MM.1S (cell line): Measurements from ENCODE around the gene DHX29.

Source experiments
- DNase-seq: peaks from one replicate; pipeline ENCODE4 v3.0.0-alpha.2; 2015
- H2AFZ ChIP-seq: fragments of 300-600 bp; sonication (generic); 2 replicates; pipeline ENCODE4 v1.6.0; 2016; ENCODE audit warnings: antibody characterized with exemption, low read length
- H3F3A ChIP-seq: fragments of 300-600 bp; sonication (generic); 2 replicates; pipeline ENCODE4 v1.6.1; 2016; ENCODE audit warnings: mild to moderate bottlenecking, antibody characterized with exemption, low read length, moderate library complexity, mixed read lengths; ENCODE audit not compliant: insufficient read depth
- H3K27ac ChIP-seq: fragments of 300-600 bp; sonication (generic); 2 replicates; pipeline ENCODE4 v1.5.1; 2016; ENCODE audit warnings: mild to moderate bottlenecking, low read length
- H3K27me3 ChIP-seq: fragments of 300-600 bp; sonication (generic); replicated peaks from 2 replicates; pipeline ENCODE4 v1.6.0; 2016; ENCODE audit warnings: low read length; ENCODE audit not compliant: insufficient read depth
- H3K36me3 ChIP-seq: fragments of 300-600 bp; sonication (generic); replicated peaks from 2 replicates; pipeline ENCODE4 v1.6.1; 2016; ENCODE audit warnings: mild to moderate bottlenecking, low read length, mixed read lengths; ENCODE audit not compliant: insufficient read depth
- H3K4me1 ChIP-seq: fragments of 300-600 bp; sonication (generic); 2 replicates; pipeline ENCODE4 v1.6.1; 2016; ENCODE audit warnings: low read length, mixed read lengths
- H3K4me2 ChIP-seq: fragments of 300-600 bp; sonication (generic); 2 replicates; pipeline ENCODE4 v1.6.0; 2016; ENCODE audit warnings: low read depth, low read length
- H3K4me3 ChIP-seq: fragments of 300-600 bp; sonication (generic); 2 replicates; pipeline ENCODE4 v1.5.1; 2016; ENCODE audit warnings: low read length, mixed read lengths
- H3K79me2 ChIP-seq: fragments of 300-600 bp; sonication (generic); 2 replicates; pipeline ENCODE4 v1.6.1; 2016; ENCODE audit warnings: mixed run types, low read length, mixed read lengths
- H3K9ac ChIP-seq: fragments of 300-600 bp; sonication (generic); 2 replicates; pipeline ENCODE4 v1.6.1; 2016; ENCODE audit warnings: low read length, mixed read lengths
- H3K9me2 ChIP-seq: fragments of 300-600 bp; sonication (generic); replicated peaks from 2 replicates; pipeline ENCODE4 v1.6.1; 2016; ENCODE audit warnings: mild to moderate bottlenecking, low read length, mixed read lengths; ENCODE audit not compliant: insufficient read depth
- H3K9me3 ChIP-seq: fragments of 300-600 bp; sonication (generic); replicated peaks from 2 replicates; pipeline ENCODE4 v1.6.1; 2016; ENCODE audit warnings: mild to moderate bottlenecking, low read length, mixed read lengths; ENCODE audit not compliant: insufficient read depth
- H4K20me1 ChIP-seq: fragments of 300-600 bp; sonication (generic); 2 replicates; pipeline ENCODE4 v1.6.1; 2016; ENCODE audit warnings: mild to moderate bottlenecking, low read length, moderate library complexity, mixed read lengths; ENCODE audit not compliant: insufficient read depth
- CTCF ChIP-seq: fragments of 300-600 bp; sonication (generic); IDR thresholded peaks from 2 replicates; pipeline ENCODE4 v1.5.1; 2016; ENCODE audit warnings: antibody characterized with exemption, low read length, mixed read lengths
- EZH2 ChIP-seq: fragments of 300-600 bp; sonication (generic); optimal IDR thresholded peaks from 2 replicates; pipeline ENCODE3; 2017; ENCODE audit warnings: low read depth, mild to moderate bottlenecking, antibody characterized with exemption, low read length, mixed read lengths
- EZH2phosphoT487 ChIP-seq: fragments of 300-600 bp; sonication (generic); IDR thresholded peaks from 2 replicates; pipeline ENCODE4 v1.6.1; 2018; ENCODE audit warnings: antibody characterized with exemption, low read length

The DHX29 gene

GRCh38 chr5:55232985-55233928, 74.2 kb downstream of the DHX29 start, which contains the start of gene CCNO:
Gene CCNO (minus strand): TSS chr5:55233608. CDS start chr5:55233523, 85 bp downstream.
- no peaks in the 10 kb centered on the region for H3K36me3 ChIP-seq
- H3K9ac ChIP-seq, result peak within 1 kb of the TSS; percentile 41; the same call in 1 of the 2 replicates
- TF ChIP-seq EZH2 (no peak), CTCF (peak; percentile 18)
- peak within 1 kb of the TSS; percentile 100 for H3K4me2 ChIP-seq
- 0 out of 2 replicates have a peak, but pooled peaks cover 7% of the 10 kb centered on the region for H3K4me1 ChIP-seq
- no peaks in the 10 kb centered on the region for H3K9me3 ChIP-seq
- H4K20me1 ChIP-seq, result no peaks in the 10 kb centered on the region
- no peaks in the 10 kb centered on the region for H3K9me2 ChIP-seq
- no peak within 1 kb of the TSS for H3K27ac ChIP-seq
- peaks cover 37% of the 10 kb centered on the region for H3K27me3 ChIP-seq
- H3K4me3 ChIP-seq, result peak within 1 kb of the TSS; percentile 86
- DNase-seq, result peak; percentile 94
- H2AFZ ChIP-seq, result peak within 1 kb of the TSS; percentile 99
- H3K79me2 ChIP-seq, result no peaks in the 10 kb centered on the region
- peaks cover 10% of the 10 kb centered on the region; the same call in 1 of the 2 replicates for H3F3A ChIP-seq

- H3K27me3 ChIP-seq, result peaks cover 44% of the 10 kb centered on the region
- H3K4me3 ChIP-seq, result peak overlapping the region; percentile 86
- no peaks in the 10 kb centered on the region for H3K9me3 ChIP-seq
- peak overlapping the region; percentile 99 for H2AFZ ChIP-seq
- H3F3A ChIP-seq, result peaks cover 10% of the 10 kb centered on the region; the same call in 1 of the 2 replicates
- H3K9me2 ChIP-seq, result no peaks in the 10 kb centered on the region
- TF ChIP-seq CTCF (no peak), EZH2 (no peak), EZH2phosphoT487 (no peak)
- H4K20me1 ChIP-seq, result no peaks in the 10 kb centered on the region
- no peak overlapping the region for H3K27ac ChIP-seq
- DNase-seq, result no peak
- H3K4me2 ChIP-seq, result peak overlapping the region; percentile 100
- H3K9ac ChIP-seq, result peak overlapping the region; percentile 41; the same call in 1 of the 2 replicates
- no peaks in the 10 kb centered on the region for H3K36me3 ChIP-seq
- H3K79me2 ChIP-seq, result no peaks in the 10 kb centered on the region
- 0 out of 2 replicates have a peak, but pooled peaks cover 7% of the 10 kb centered on the region for H3K4me1 ChIP-seq
Observed at GRCh38 chr5:55232271-55232984, 75.1 kb downstream of the DHX29 start.

GRCh38 chr5:55231919-55232270, 75.6 kb downstream of the DHX29 start:
- Histone ChIP-seq H3K9ac (no peak overlapping the region), H4K20me1 (no peaks in the 10 kb centered on the region), H3K9me2 (no peaks in the 10 kb centered on the region), H3K9me3 (no peaks in the 10 kb centered on the region), H3K79me2 (no peaks in the 10 kb centered on the region), H3K4me2 (peak overlapping the region; percentile 100; the same call in 1 of the 2 replicates), H3K27ac (no peak overlapping the region), H3K36me3 (no peaks in the 10 kb centered on the region), H2AFZ (no peak overlapping the region), H3K4me1 (0 out of 2 replicates have a peak, but pooled peaks cover 7% of the 10 kb centered on the region), H3K27me3 (peaks cover 44% of the 10 kb centered on the region), H3K4me3 (peak overlapping the region; percentile 86; the same call in 1 of the 2 replicates), H3F3A (peaks cover 10% of the 10 kb centered on the region; the same call in 1 of the 2 replicates)
- no peak for TF ChIP-seq EZH2
- DNase-seq, result no peak
